HG03558 (cell line): Measurements from ENCODE around the gene SLC9A9.

Experiments
- ATAC-seq: cut with Tn5 transposase; IDR thresholded peaks from one replicate; pipeline ENCODE4 v1.9.1; 2021; ENCODE audit warnings: moderate number of reproducible peaks; ENCODE audit not compliant: unreplicated experiment; ENCODE audit errors: extremely low read depth

The SLC9A9 gene

GRCh38 chr3:143848704-143849103, 436 bp upstream of the SLC9A9 start:
- ATAC-seq = no peak

DNA sequence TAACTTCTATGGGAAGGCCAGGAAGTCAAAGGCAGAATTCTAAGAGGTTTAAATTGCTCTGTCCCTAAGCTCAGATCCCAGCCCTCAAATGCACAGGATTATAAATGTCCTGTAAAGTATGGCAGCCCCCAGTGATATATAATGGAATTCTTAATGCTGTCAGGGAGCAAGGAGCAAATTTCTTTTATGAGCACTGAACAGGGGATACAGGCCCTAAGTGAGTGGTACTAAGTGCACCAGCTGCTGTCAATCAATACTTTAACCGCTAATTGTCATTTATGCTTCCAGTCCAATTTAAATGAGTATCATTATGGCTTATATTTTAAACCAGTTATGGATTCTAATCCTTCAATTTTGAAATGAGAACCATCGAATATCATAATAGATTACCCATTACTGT, 4.7 kb downstream of the SLC9A9 start:
- ATAC-seq = no peak

DNA sequence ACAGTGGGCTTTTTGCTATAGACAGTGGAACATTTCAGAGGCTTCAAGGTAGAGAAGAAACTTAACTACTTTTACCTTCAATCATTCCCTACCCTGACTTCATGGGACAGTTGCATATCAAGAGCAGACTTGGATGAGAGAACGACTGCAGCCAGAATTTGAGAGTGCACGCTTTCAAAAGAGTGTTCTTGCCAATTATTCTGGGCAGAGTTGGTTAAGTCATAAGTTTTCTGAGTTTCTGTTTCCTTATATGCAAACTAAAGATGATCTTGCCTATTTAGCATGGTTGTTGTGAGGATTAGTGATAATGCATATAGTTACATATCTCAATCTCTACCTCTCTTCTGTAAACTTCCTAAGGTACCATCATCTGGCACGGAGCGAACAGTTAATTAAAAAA, 7.6 kb downstream of the SLC9A9 start:
- no peak for ATAC-seq

DNA sequence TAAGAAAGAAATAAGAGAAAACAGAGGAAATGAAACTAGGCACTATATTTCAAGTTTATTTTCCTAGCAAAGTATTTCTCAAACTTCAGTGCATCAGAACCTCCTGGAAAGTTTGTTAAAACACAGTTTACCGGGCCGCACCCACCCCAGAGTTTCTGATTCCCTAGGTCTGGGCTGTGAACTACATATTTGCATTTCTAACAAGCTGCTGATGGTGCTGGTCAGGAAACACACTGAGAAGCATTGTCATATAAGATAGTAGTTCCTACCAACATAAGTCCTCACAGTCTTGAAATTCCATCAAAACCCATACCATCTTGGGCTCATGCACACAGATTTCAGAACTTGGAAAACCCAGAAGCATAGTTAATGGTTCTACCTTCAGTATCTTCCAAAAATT, 8.3 kb downstream of the SLC9A9 start:
- ATAC-seq = no peak

DNA sequence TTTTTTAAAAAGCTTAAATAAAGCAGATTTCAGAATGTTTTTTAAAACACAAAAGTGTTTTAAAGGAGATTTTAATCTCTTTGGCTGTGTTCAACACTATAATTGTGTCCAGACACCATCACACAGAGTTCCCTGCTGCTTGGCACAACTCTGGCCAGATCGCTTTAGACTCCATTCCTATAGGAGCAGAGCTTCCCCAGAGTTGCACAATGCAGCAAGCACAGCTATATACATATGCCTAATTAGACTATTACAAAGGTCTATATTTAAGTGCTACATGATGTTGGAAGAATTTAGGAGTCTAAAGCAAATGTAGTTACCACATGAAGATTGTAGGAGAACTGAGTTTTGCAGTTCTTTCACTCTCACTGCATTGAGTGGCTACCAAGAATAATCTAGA, 11.2 kb downstream of the SLC9A9 start:
- no peak for ATAC-seq

DNA sequence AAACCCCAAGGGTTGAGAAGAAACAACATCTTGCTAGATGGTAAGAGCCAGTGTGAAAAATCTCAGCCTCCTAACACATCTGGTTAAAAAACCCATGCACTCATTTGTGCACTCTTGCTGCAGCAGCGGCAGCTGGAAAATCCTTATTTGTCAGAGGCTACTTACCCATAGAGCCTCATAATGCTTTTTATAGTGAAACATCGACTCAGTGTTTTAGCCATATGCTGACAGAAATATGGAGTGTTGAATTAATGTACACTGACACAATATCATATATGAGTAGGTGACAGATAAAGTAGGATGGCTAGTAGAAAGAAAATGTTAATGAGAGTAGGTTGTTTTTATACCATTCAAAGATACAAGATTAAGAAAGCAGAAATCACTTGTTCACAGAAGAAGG, 13.0 kb downstream of the SLC9A9 start:
- no peak for ATAC-seq

DNA sequence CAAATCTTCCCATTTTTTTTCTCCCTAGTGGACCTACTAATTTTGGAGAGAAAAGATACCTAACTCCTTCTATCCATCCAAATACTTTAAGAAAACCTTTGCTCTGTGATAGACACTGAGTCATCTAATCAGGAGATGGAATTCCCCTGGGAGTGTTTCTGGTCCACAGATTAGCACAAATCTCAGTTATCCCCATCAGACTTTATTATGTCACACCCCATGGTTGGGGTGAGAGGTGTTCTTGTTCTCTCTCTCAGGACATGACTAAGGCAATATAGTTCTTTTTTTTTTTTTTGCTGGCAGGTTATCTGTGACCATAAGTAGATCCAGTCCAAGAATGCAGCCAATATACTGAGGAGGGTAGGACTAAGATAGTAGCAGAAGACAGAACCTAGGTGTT, 15.8 kb downstream of the SLC9A9 start:
- ATAC-seq = peak; percentile 32

DNA sequence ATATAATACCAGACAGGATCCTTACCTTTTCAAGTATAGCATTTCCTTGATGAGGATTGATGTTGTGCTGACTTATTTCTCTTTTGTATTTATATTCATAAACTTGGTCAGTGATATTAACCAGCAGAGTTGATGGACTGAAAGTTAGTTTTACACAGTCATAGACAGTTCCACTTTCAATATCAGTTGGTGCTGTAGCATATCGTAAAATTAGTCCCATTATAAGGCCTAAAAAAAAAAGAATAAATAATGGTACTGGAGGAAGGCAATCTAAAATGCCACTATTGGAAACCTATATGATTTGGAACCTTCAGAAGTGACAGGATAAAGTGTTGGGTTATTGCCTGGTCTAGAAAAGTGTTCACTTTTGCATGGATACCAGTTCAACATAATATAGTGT, 16.3 kb downstream of the SLC9A9 start:
- peak; percentile 49 for ATAC-seq

DNA sequence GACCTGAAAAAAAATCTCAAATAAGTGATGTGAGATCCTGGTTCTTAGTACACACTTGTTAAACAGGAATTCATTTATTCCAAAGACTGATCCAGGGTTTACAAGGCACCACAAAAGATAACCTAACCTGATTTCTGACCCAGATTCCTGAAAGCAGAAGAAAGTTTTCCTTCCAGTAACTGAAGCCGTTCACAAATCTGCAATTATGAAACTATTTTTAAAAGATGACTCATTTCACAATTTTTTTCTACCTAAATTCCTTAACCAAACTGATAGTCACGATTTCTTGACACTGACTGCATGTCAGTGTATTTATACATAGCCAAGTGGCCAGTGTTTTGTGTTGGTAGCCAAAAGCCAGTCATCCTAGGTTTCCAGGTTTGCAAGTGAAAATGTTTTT, 17.1 kb downstream of the SLC9A9 start:
- peak; percentile 29 for ATAC-seq

DNA sequence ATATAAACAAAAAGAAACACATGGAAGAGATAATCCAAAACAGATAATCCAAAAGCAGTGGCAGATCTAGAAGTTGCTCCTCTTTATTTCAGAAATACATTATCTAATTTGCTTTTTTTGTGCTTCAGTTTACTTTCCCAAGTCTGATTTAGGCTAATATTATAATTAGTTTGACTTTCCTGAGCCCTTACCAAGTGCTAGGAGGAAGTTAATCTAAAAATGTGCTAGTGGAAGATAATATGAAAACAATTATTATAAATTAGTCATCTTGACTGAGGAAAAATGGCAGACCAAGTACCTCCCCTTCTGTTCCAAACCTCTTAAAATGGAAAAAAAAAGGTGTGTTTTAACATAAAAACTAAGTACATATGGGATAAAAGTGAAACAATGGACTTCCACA, 17.5 kb downstream of the SLC9A9 start:
- no peak for ATAC-seq

GRCh38 chr3:143830063-143830462, 18.2 kb downstream of the SLC9A9 start:
- ATAC-seq = no peak

GRCh38 chr3:143827425-143827824, 20.8 kb downstream of the SLC9A9 start:
- no peak for ATAC-seq

GRCh38 chr3:143826296-143826695, 22.0 kb downstream of the SLC9A9 start:
- ATAC-seq = no peak

DNA sequence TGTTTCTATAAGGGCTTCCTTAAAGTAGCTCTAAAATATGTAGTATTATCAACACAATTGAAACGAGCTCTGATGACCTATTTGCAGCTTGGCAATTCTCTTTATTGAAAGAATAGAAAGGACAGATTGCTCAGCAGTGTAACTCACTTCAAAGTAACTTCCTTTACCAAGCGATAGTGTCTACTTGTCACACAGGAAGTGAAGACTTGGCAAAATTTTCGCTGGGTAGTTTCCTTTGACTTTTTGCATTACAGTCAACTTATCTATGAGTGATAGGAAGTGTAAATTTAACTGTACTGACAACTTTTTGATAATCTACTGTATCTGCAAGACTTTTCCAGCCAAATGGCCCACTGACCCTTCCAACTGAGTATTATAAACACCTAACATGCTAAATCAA, 22.8 kb downstream of the SLC9A9 start:
- peak; percentile 65 for ATAC-seq

GRCh38 chr3:143824735-143825385, 23.4 kb downstream of the SLC9A9 start:
- ATAC-seq = no peak

GRCh38 chr3:143822798-143823197, 25.5 kb downstream of the SLC9A9 start:
- ATAC-seq = no peak

GRCh38 chr3:143822374-143822773, 25.9 kb downstream of the SLC9A9 start:
- ATAC-seq = no peak

GRCh38 chr3:143821862-143822261, 26.4 kb downstream of the SLC9A9 start:
- no peak for ATAC-seq

DNA sequence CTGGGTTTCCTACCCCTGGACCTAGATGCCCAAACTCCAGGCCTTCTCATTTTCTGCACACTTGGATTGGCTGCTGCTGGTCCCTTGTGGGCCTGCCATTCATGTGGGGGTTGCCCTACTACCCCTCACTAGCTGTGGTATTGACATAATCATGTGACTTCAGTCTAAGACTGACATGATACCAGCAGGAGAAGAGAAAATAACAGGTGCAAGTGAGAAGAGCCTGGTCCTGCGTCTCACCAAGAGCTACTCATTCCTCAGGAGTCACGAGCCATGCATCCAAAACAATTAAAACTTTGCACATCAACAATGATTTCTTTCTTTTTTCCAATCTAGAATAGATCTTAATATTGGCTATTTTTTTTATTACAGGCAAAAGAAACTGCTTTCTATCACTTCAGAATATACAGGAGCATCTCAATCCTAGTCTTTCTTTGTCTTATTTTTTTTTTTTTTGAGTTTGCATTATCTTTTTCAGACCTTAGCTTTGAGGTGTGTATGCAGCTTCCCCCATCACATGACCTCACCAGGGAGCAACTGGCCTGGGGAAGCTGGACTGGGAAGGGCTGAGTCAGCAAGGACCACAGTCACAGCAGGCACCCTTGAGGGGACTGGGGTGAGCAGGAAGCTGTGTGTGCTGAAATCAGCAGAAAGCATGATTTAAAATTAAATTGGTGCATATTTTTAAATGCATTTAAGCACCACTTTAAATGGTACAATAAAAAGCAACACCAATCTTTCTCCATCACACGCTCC, 27.6 kb downstream of the SLC9A9 start:
- no peak for ATAC-seq

DNA sequence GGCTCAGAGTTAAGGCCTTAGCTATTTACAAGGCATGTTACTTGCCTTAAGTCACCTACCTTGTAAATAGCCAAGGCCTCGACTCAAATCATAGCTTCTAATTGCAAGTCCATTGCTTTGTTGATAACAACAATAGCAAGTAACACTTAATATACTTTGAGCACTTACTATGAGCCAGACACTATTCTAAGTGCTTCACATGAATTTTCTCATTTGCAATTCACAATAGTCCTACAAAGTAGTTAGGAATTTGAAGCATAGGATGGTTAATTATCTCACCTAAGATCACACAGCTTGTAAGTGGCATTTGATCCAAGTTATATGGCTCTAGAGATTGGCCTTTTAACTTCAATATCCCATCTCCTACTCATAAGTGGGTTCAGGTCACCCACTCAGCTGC, 28.4 kb downstream of the SLC9A9 start:
- ATAC-seq = no peak

GRCh38 chr3:143814443-143814889, 33.8 kb downstream of the SLC9A9 start:
- no peak for ATAC-seq

DNA sequence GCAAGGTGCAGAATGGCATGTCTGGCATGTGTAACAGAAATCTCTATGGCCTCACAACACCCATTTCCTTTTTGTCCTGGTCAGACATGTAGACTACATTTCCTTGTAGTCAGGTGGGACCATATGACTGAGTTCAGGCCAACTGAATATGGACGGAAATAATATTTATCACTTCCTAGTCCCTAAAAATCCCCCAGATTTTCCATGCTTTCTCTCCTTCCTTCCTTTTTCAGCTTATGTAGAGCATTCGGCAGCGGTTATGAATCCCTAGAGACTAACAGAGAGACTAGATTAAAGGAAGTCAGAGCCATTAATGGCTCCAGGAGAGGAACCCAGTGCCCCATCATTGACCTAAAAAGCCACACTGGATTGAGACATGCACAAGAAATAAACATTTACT, 35.8 kb downstream of the SLC9A9 start:
- no peak for ATAC-seq
